WTC11 (cell line): ENCODE data around the gene KBTBD3.
"Not testable (repeated sequence)": the region's sequence is repeated elsewhere in the genome, so short reads cannot be mapped to it uniquely, and the experiment has no call there.

ENCODE experiments used
- TEAD4 ChIP-seq: sonication (generic); formaldehyde crosslinking; IDR thresholded peaks from 2 replicates; pipeline ENCODE4 v1.8.0; 2022; ENCODE audit warnings: mild to moderate bottlenecking, missing genetic modification reagents
- USF2 ChIP-seq: sonication (generic); formaldehyde crosslinking; IDR thresholded peaks from 2 replicates; pipeline ENCODE4 v1.8.1; 2023; ENCODE audit warnings: mild to moderate bottlenecking, missing genetic modification reagents, moderate library complexity
- TF ChIP-seq, protein P1 (sequence below): fragments of 200-600 bp; IDR thresholded peaks from 2 replicates; pipeline ENCODE4 v1.8.0; 2022; ENCODE audit warnings: antibody characterized with exemption

DNA sequence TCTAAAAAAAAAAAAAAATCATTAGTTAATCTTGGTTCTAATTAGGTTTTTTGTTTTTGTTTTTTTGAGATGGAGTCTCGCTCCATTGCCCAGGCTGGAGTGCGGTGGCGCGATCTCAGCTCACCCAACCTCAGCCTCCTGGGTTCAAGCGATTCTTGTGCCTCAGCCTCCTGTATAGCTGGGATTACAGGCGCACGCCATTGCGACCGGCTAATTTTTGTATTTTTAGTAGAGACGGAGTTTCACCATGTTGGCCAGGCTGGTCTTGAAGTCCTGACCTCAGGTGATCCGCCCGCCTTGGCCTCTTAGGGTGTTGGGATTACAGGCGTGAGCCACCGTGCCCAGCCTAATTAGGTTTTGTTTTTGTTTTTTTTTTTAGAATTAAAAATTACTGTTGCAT lies 18.8 kb downstream of the KBTBD3 start:
- not testable (repeated sequence) for TF ChIP-seq USF2; TEAD4 (CRISPR knock-in tag)
- TF ChIP-seq, protein P1, sequence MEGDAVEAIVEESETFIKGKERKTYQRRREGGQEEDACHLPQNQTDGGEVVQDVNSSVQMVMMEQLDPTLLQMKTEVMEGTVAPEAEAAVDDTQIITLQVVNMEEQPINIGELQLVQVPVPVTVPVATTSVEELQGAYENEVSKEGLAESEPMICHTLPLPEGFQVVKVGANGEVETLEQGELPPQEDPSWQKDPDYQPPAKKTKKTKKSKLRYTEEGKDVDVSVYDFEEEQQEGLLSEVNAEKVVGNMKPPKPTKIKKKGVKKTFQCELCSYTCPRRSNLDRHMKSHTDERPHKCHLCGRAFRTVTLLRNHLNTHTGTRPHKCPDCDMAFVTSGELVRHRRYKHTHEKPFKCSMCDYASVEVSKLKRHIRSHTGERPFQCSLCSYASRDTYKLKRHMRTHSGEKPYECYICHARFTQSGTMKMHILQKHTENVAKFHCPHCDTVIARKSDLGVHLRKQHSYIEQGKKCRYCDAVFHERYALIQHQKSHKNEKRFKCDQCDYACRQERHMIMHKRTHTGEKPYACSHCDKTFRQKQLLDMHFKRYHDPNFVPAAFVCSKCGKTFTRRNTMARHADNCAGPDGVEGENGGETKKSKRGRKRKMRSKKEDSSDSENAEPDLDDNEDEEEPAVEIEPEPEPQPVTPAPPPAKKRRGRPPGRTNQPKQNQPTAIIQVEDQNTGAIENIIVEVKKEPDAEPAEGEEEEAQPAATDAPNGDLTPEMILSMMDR, result not testable (repeated sequence)
